WI38 (cell line): ENCODE data around the gene DDX24.
A peak's percentile ranks its signal among the peaks of the same experiment; 100 is the strongest.

Source experiments
- H3K4me3 ChIP-seq: 2 replicates; pipeline ENCODE4 v1.5.1; 2011; ENCODE audit warnings: low read depth, mild to moderate bottlenecking, control low read depth, low read length
- TF ChIP-seq, protein P1 (sequence below): IDR thresholded peaks from 2 replicates; pipeline ENCODE4 v1.5.1; 2012; ENCODE audit warnings: low read depth, mild to moderate bottlenecking, control low read depth, low read length

Gene DDX24

GRCh38 chr14:94098326-94098992 is 17.5 kb upstream of the DDX24 start:
- TF ChIP-seq, protein P1, sequence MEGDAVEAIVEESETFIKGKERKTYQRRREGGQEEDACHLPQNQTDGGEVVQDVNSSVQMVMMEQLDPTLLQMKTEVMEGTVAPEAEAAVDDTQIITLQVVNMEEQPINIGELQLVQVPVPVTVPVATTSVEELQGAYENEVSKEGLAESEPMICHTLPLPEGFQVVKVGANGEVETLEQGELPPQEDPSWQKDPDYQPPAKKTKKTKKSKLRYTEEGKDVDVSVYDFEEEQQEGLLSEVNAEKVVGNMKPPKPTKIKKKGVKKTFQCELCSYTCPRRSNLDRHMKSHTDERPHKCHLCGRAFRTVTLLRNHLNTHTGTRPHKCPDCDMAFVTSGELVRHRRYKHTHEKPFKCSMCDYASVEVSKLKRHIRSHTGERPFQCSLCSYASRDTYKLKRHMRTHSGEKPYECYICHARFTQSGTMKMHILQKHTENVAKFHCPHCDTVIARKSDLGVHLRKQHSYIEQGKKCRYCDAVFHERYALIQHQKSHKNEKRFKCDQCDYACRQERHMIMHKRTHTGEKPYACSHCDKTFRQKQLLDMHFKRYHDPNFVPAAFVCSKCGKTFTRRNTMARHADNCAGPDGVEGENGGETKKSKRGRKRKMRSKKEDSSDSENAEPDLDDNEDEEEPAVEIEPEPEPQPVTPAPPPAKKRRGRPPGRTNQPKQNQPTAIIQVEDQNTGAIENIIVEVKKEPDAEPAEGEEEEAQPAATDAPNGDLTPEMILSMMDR, result no peak
- H3K4me3 ChIP-seq, result no peak overlapping the region

- no peak overlapping the region for H3K4me3 ChIP-seq
- TF ChIP-seq, protein P1, result no peak
Measured at GRCh38 chr14:94097091-94097490, 16.1 kb upstream of the DDX24 start.

DNA sequence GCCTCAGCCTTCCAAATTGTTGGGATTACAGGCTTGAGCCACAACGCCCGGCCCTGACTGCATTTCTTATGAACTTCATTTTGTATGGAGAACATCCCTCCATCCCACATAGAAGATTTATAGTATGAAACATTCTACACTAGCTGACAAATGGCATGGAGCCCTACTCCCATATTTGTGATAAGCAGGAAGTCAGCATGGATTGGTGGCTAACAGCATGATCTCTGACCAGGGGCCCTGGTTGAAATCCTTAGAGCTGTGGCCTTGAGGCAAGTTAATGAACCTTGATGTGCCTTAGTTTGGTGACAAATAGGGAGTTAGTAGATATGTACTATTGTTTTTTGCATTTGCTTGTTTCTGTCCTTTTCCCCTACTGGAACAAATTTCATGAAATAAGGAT is 12.4 kb upstream of the DDX24 start:
- no peak overlapping the region for H3K4me3 ChIP-seq
- TF ChIP-seq, protein P1, result no peak

- no peak overlapping the region for H3K4me3 ChIP-seq
- TF ChIP-seq, protein P1, result no peak
Measured at GRCh38 chr14:94089479-94089878, 8.5 kb upstream of the DDX24 start.

- TF ChIP-seq, protein P1, result no peak
- H3K4me3 ChIP-seq, result no peak overlapping the region
Measured at GRCh38 chr14:94088516-94088915, 7.5 kb upstream of the DDX24 start.

DNA sequence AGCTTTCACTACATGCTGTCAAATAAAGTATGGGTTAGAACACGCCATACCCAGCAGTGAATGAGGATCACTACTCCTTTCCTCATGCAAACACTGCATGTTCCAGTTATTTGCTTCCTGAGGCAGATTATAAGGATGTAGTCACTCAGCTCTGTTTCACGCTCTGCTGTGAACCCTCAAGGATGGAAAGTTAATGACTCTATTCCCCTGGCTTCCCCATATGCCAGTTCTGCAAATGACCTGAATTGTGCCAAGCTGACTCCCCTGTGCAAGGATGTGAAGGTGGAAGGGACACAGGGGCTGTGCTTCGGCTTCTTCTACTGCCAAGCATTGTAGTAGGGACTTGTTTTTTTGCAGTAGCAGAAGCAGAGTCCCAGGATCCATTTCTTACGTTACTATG is 6.9 kb upstream of the DDX24 start:
- TF ChIP-seq, protein P1, result no peak
- H3K4me3 ChIP-seq, result no peak overlapping the region

- peak overlapping the region; percentile 90 for H3K4me3 ChIP-seq
- TF ChIP-seq, protein P1, result no peak
Measured at GRCh38 chr14:94081386-94081820, 401 bp upstream of the DDX24 start.
